ENCODE results near the gene TGFA. TPM values are rescaled to one million over a fixed set of nuclear protein-coding genes. Genes with fewer than 3 reads are reported as not detected.

Gene TGFA
- total RNA-seq, 1 experiment from 2014 or later = 27.7 TPM

GRCh38 chr2:70433315-70433714 is 120.3 kb downstream of the TGFA start:
- peaks cover 10% of the 10 kb centered on the region; the same call in 1 of the 2 replicates for H3K9me3 ChIP-seq (ENCODE audit: insufficient read depth, low read depth)
- no peak for TF ChIP-seq EZH2 (IDR thresholded peaks at IDR 0.05; ENCODE audit: low read depth)
- TF ChIP-seq CTCF (conservative IDR thresholded peaks at IDR 0.05) = no peak
- H3K4me1 ChIP-seq (replicated peaks; ENCODE audit: insufficient read depth) = no peaks in the 10 kb centered on the region
- H4K20me1 ChIP-seq (ENCODE audit: insufficient read depth) = no peaks in the 10 kb centered on the region
- POLR2A ChIA-PET (ENCODE audit: unreplicated experiment) = no interaction called here
- intact Hi-C loops (cut with micrococcal nuclease; ENCODE audit: unreplicated experiment) = no loop called here
- H3K79me2 ChIP-seq (ENCODE audit: low read depth) = no peaks in the 10 kb centered on the region
- DNase-seq = no peak
- H3K27me3 ChIP-seq (ENCODE audit: insufficient read depth, low read depth) = no peaks in the 10 kb centered on the region
- no peaks in the 10 kb centered on the region for H3K36me3 ChIP-seq (ENCODE audit: low read depth)
- H3F3A ChIP-seq (ENCODE audit: insufficient read depth, low read depth) = 0 out of 2 replicates have a peak, but pooled peaks cover 8% of the 10 kb centered on the region
- BruUV-seq (replicated peaks) = no TSS peak
- H3K27ac ChIP-seq = no peak overlapping the region
- no peak overlapping the region for H2AFZ ChIP-seq
- no peaks in the 10 kb centered on the region for H3K9me2 ChIP-seq (ENCODE audit: insufficient read depth)
- H3K4me2 ChIP-seq = no peak overlapping the region
- CTCF ChIA-PET = no interaction called here
- H3K4me3 ChIP-seq = no peak overlapping the region

GRCh38 chr2:70431716-70432347 is 121.8 kb downstream of the TGFA start:
- no peak for TF ChIP-seq CTCF (conservative IDR thresholded peaks at IDR 0.05)
- no peak for TF ChIP-seq EZH2 (IDR thresholded peaks at IDR 0.05; ENCODE audit: low read depth)
- no peaks in the 10 kb centered on the region for H3K27me3 ChIP-seq (ENCODE audit: insufficient read depth, low read depth)
- H4K20me1 ChIP-seq (ENCODE audit: insufficient read depth) = no peaks in the 10 kb centered on the region
- H3K9me3 ChIP-seq (ENCODE audit: insufficient read depth, low read depth) = peaks cover 10% of the 10 kb centered on the region; the same call in 1 of the 2 replicates
- ChIA-PET POLR2A (ENCODE audit: unreplicated experiment) (no interaction called here), CTCF (no interaction called here)
- H3F3A ChIP-seq (ENCODE audit: insufficient read depth, low read depth) = no peaks in the 10 kb centered on the region
- BruUV-seq (replicated peaks) = no TSS peak
- intact Hi-C loops (cut with micrococcal nuclease; ENCODE audit: unreplicated experiment) = no loop called here
- H3K27ac ChIP-seq = no peak overlapping the region
- DNase-seq = no peak
- no peaks in the 10 kb centered on the region for H3K79me2 ChIP-seq (ENCODE audit: low read depth)
- no peak overlapping the region for H3K4me2 ChIP-seq
- H3K36me3 ChIP-seq (ENCODE audit: low read depth) = no peaks in the 10 kb centered on the region
- H3K4me3 ChIP-seq = no peak overlapping the region
- H3K9me2 ChIP-seq (ENCODE audit: insufficient read depth) = no peaks in the 10 kb centered on the region
- peaks cover under 1% of the 10 kb centered on the region; the same call in 1 of the 2 replicates for H3K4me1 ChIP-seq (replicated peaks; ENCODE audit: insufficient read depth)
- no peak overlapping the region for H2AFZ ChIP-seq

- POLR2A ChIA-PET (ENCODE audit: unreplicated experiment) = interaction anchor here (0.7 kb wide), 1 partner anchor 241 kb away, joined by 7 read pairs; no protein-coding TSS in a partner anchor
- Histone ChIP-seq H3F3A (ENCODE audit: insufficient read depth, low read depth) (peaks cover 5% of the 10 kb centered on the region; the same call in 1 of the 2 replicates), H3K9me2 (ENCODE audit: insufficient read depth) (no peaks in the 10 kb centered on the region), H3K27me3 (ENCODE audit: insufficient read depth, low read depth) (no peaks in the 10 kb centered on the region), H2AFZ (peak overlapping the region; percentile 73), H3K4me1 (replicated peaks; ENCODE audit: insufficient read depth) (peaks cover 19% of the 10 kb centered on the region), H3K4me2 (peak overlapping the region; percentile 59), H3K4me3 (no peak overlapping the region), H3K36me3 (ENCODE audit: low read depth) (no peaks in the 10 kb centered on the region), H3K27ac (peak overlapping the region; percentile 60), H3K9me3 (ENCODE audit: insufficient read depth, low read depth) (0 out of 2 replicates have a peak, but pooled peaks cover 3% of the 10 kb centered on the region), H3K79me2 (ENCODE audit: low read depth) (no peaks in the 10 kb centered on the region), H4K20me1 (ENCODE audit: insufficient read depth) (no peaks in the 10 kb centered on the region)
- BruUV-seq (replicated peaks) = no TSS peak
- peak in 1 of 2 experiments; percentile 43 for DNase-seq
- intact Hi-C loops (cut with micrococcal nuclease; ENCODE audit: unreplicated experiment) = no loop called here
- no peak for TF ChIP-seq CTCF (conservative IDR thresholded peaks at IDR 0.05)
- CTCF ChIA-PET = no interaction called here
These were observed 127.3 kb downstream of the TGFA start for GRCh38 chr2:70426341-70426740.
